Psoas muscle (tissue), 8 donors: Measurements from ENCODE around the gene PITPNM2. TPM values are rescaled to one million over a fixed set of nuclear protein-coding genes. Genes with fewer than 3 reads are reported as not detected.

Experiments used
- ATAC-seq, 4 donors: fragments of 200-7000 bp; cut with Tn5 transposase; one replicate each; pipeline ENCODE4 v1.9.1; 2020; ENCODE audit warnings: moderate library complexity in 3 of 4, mild to moderate bottlenecking in 2 of 4
- DNase-seq, 2 donors: peaks; one replicate each; pipeline ENCODE4 v3.0.0-alpha.2; 2020
- H3K27ac ChIP-seq: fragments of 200-600 bp; one replicate; pipeline ENCODE4 v1.8.0; 2022
- H3K27me3 ChIP-seq, 3 donors: fragments of 200-600 bp in 1 of 3; one replicate each; pipeline versions ENCODE4 v1.6.1 to v1.8.0; 2013 to 2022; ENCODE audit warnings: low read length in 2 of 3, mild to moderate bottlenecking in 2 of 3, moderate library complexity in 1 of 3; ENCODE audit not compliant: insufficient read depth in 3 of 3
- H3K36me3 ChIP-seq, 2 donors: fragments of 200-600 bp in 1 of 2; one replicate each; pipeline versions ENCODE4 v1.6.1 to v1.8.0; 2013 to 2022; ENCODE audit warnings: low read depth in 1 of 2, mild to moderate bottlenecking in 1 of 2, moderate library complexity in 1 of 2; ENCODE audit not compliant: insufficient read depth in 1 of 2
- H3K4me1 ChIP-seq: fragments of 200-600 bp; one replicate; pipeline ENCODE4 v1.8.0; 2022
- H3K4me3 ChIP-seq: fragments of 200-600 bp; one replicate; pipeline ENCODE4 v1.8.0; 2022; ENCODE audit warnings: mild to moderate bottlenecking
- H3K9me3 ChIP-seq: fragments of 200-600 bp; one replicate; pipeline ENCODE4 v1.8.0; 2022
- CTCF ChIP-seq: fragments of 200-600 bp; IDR thresholded peaks from one replicate; pipeline ENCODE4 v1.8.0; 2022; ENCODE audit warnings: antibody characterized with exemption
- WGBS, 3 donors: extraction: QIAGEN DNeasy Blood & Tissue Kit; methylation state at CpG; one replicate each; pipeline versions ENCODE4 v1.1.6 to v1.1.7; 2013; 5-methylcytosine and 5-hydroxymethylcytosine counted together
- intact Hi-C, 2 donors: fragments of 100-400 bp; cut with DNase I; formaldehyde crosslinking; loops; one replicate each; pipeline versions ENCODE4 v1.11.0 to v1.14.2; 2022
- polyA plus RNA-seq, 3 donors: library from polyadenylated mRNA; stranded (reverse); fragments of 200-250 nt; gene quantifications; one replicate each; pipeline ENCODE4 v1.2.3, GENCODE V29; 2013
- total RNA-seq, 4 donors: library from RNA; stranded (reverse); fragmentation: NEBNext Ultra II Directional in 2 of 4; extraction: Animal tissue kit (Norgen Biotek cat#: 25700) in 2 of 4; gene quantifications; one replicate each; pipeline versions ENCODE4 v1.2.1 to v1.2.4, GENCODE V29; 2021 to 2023
- donor health status: healthy with polysubstance abuse.
- donor health status: DM: no; HTN: no; CAD: no; lungs with moderate emphysema.
- donor health status: Bipolar disorder and iron deficiency.
- donor health status: healthy.
- donor health status: DM: yes; HTN: yes; CAD: no.
- donor health status: DM: no; HTN: no; CAD: no.
- donor health status: DM: no; HTN: no; CAD: no.
- donor health status: DM: yes; HTN: yes; CAD: no.

PITPNM2 gene
- total and polyA plus RNA-seq, 7 donors, result 2.2 to 7.4 (median 4.6) TPM

GRCh38 chr12:123118497-123118896 is 32.4 kb downstream of the PITPNM2 start:
- 90 to 95% (median 92%) methylated on average over 8 of the region's 8 CpGs for WGBS, 3 donors

GRCh38 chr12:123115409-123116121 is 35.3 kb downstream of the PITPNM2 start:
- DNase-seq, result peak; percentile 53 to 69
- Histone ChIP-seq H3K27me3 (peaks cover 0 to 2% (median 0%) of the 10 kb centered on the region in 3 donors), H3K36me3 (no peaks in the 10 kb centered on the region), H3K9me3 (no peaks in the 10 kb centered on the region), H3K4me3 (no peak overlapping the region), H3K4me1 (peaks cover 14% of the 10 kb centered on the region), H3K27ac (peak overlapping the region; percentile 28)
- no peak for TF ChIP-seq CTCF
- WGBS, 3 donors, result 45 to 69% (median 61%) methylated on average over 8 of the region's 8 CpGs
- intact Hi-C loops, result no loop called here
- peak; percentile 82 to 94 (median 88) for ATAC-seq

More at GRCh38 chr12:123118497-123118896, 32.4 kb downstream of the PITPNM2 start:
- intact Hi-C loops, result no loop called here
- Histone ChIP-seq H3K4me3 (no peak overlapping the region), H3K4me1 (peaks cover 14% of the 10 kb centered on the region), H3K27me3 (peaks cover 0 to 2% (median 0%) of the 10 kb centered on the region in 3 donors), H3K9me3 (no peaks in the 10 kb centered on the region), H3K27ac (no peak overlapping the region), H3K36me3 (no peaks in the 10 kb centered on the region)
- ATAC-seq (no peak), DNase-seq (no peak)
- TF ChIP-seq CTCF, result no peak

- Histone ChIP-seq H3K4me3 (no peak overlapping the region), H3K27ac (no peak overlapping the region), H3K36me3 (no peaks in the 10 kb centered on the region), H3K27me3 (peaks cover 0 to 2% (median 0%) of the 10 kb centered on the region in 3 donors), H3K9me3 (no peaks in the 10 kb centered on the region), H3K4me1 (peaks cover 18% of the 10 kb centered on the region)
- no peak for ATAC-seq
- intact Hi-C loops, result no loop called here
- TF ChIP-seq CTCF, result no peak
- WGBS, 3 donors, result 72 to 75% (median 73%) methylated on average over 13 of the region's 13 CpGs
- DNase-seq, result no peak
Observed at GRCh38 chr12:123114304-123115083, 36.4 kb downstream of the PITPNM2 start.

GRCh38 chr12:123113026-123113425 is 37.9 kb downstream of the PITPNM2 start:
- DNase-seq (no peak), ATAC-seq (no peak)
- H3K27ac ChIP-seq, result no peak overlapping the region
- no peak overlapping the region for H3K4me3 ChIP-seq
- WGBS, 3 donors, result 72 to 89% (median 72%) methylated on average over 8 of the region's 8 CpGs
- no peaks in the 10 kb centered on the region for H3K36me3 ChIP-seq
- TF ChIP-seq CTCF, result no peak
- no peaks in the 10 kb centered on the region for H3K9me3 ChIP-seq
- peaks cover 33% of the 10 kb centered on the region for H3K4me1 ChIP-seq
- intact Hi-C loops, result no loop called here
- no peaks in the 10 kb centered on the region for H3K27me3 ChIP-seq
